PC-3 (cell line): ENCODE measurements around the gene CCDC192. TPM values are rescaled to one million over a fixed set of nuclear protein-coding genes. Genes with fewer than 3 reads are reported as not detected.
A peak's percentile ranks its signal among the peaks of the same experiment; 100 is the strongest.

Source experiments
- ATAC-seq: fragments of 200-7000 bp; cut with Tn5 transposase; 2 replicates; pipeline ENCODE4 v1.9.1; 2020; ENCODE audit warnings: mild to moderate bottlenecking, moderate library complexity
- BruUV-seq: library from RNA; stranded (reverse); fragments of 400-500 nt; replicated peaks from 2 replicates; lab custom pipeline; 2021; lab: Mats Ljungman, UMichigan
- CTCF ChIA-PET: fragments of 300-600 bp; sonication (Branson Sonifier 250); formaldehyde crosslinking; loops from one replicate; lab custom pipeline; 2022; ENCODE audit warnings: antibody characterized with exemption; lab: Charles Lee
- POLR2A ChIA-PET: fragments of 300-600 bp; sonication (Branson Sonifier 250); formaldehyde crosslinking; loops from one replicate; lab custom pipeline; 2022; ENCODE audit warnings: antibody characterized with exemption; ENCODE audit not compliant: unreplicated experiment; lab: Charles Lee
- DNase-seq: peaks from one replicate; pipeline ENCODE4 v3.0.0-alpha.2; 2015
- H2AFZ ChIP-seq: fragments of 300-600 bp; sonication (generic); 2 replicates; pipeline ENCODE4 v1.6.0; 2016; ENCODE audit warnings: antibody characterized with exemption, low read length
- H3F3A ChIP-seq: fragments of 300-600 bp; sonication (generic); one replicate; pipeline ENCODE4 v1.6.0; 2017; ENCODE audit warnings: antibody characterized with exemption, low read length, control low read depth, mild to moderate bottlenecking; ENCODE audit not compliant: unreplicated experiment
- H3K27ac ChIP-seq: fragments of 300-600 bp; sonication (generic); 2 replicates; pipeline ENCODE4 v1.5.1; 2016; ENCODE audit warnings: mild to moderate bottlenecking, low read length
- H3K27me3 ChIP-seq: fragments of 300-600 bp; sonication (generic); 2 replicates; pipeline ENCODE4 v1.6.1; 2016; ENCODE audit warnings: low read length, mixed read lengths
- H3K36me3 ChIP-seq: fragments of 300-600 bp; sonication (generic); 2 replicates; pipeline ENCODE4 v1.6.1; 2016; ENCODE audit warnings: low read depth, mixed run types, low read length, mixed read lengths
- H3K4me1 ChIP-seq: fragments of 300-600 bp; sonication (generic); 2 replicates; pipeline ENCODE4 v1.5.1; 2016; ENCODE audit warnings: low read length; ENCODE audit not compliant: insufficient read depth
- H3K4me2 ChIP-seq: fragments of 300-600 bp; sonication (generic); 2 replicates; pipeline ENCODE4 v1.6.0; 2016; ENCODE audit warnings: low read length
- H3K4me3 ChIP-seq: fragments of 300-600 bp; sonication (generic); 2 replicates; pipeline ENCODE4 v1.5.1; 2016; ENCODE audit warnings: mild to moderate bottlenecking, low read length, mixed read lengths
- H3K79me2 ChIP-seq: fragments of 300-600 bp; sonication (generic); 2 replicates; pipeline ENCODE4 v1.6.1; 2017; ENCODE audit warnings: low read length, mixed read lengths
- H3K9ac ChIP-seq: fragments of 300-600 bp; sonication (generic); 2 replicates; pipeline ENCODE4 v1.6.0; 2016; ENCODE audit warnings: mild to moderate bottlenecking, low read length
- H3K9me2 ChIP-seq: fragments of 300-600 bp; sonication (generic); replicated peaks from 2 replicates; pipeline ENCODE4 v1.6.1; 2016; ENCODE audit warnings: mixed run types, low read length, mixed read lengths
- H3K9me3 ChIP-seq: fragments of 300-600 bp; sonication (generic); 2 replicates; pipeline ENCODE4 v1.6.1; 2016; ENCODE audit warnings: low read length, mixed read lengths
- H4K20me1 ChIP-seq: fragments of 300-600 bp; sonication (generic); 2 replicates; pipeline ENCODE4 v1.6.1; 2016; ENCODE audit warnings: low read length, mixed read lengths
- CTCF ChIP-seq: fragments of 300-600 bp; sonication (generic); conservative IDR thresholded peaks from 2 replicates; pipeline ENCODE4 v1.5.1; 2017; ENCODE audit warnings: antibody characterized with exemption, low read depth, mild to moderate bottlenecking, low read length
- EZH2 ChIP-seq: fragments of 300-600 bp; sonication (generic); IDR thresholded peaks from one replicate; pipeline ENCODE4 v1.6.1; 2017; ENCODE audit warnings: antibody characterized with exemption, mild to moderate bottlenecking, low read length; ENCODE audit not compliant: unreplicated experiment
- EZH2phosphoT487 ChIP-seq: fragments of 300-600 bp; sonication (generic); IDR thresholded peaks from 2 replicates; pipeline ENCODE4 v1.6.1; 2018; ENCODE audit warnings: mild to moderate bottlenecking, antibody characterized with exemption, low read length, borderline replicate concordance
- intact Hi-C: fragments of 100-400 bp; cut with micrococcal nuclease; formaldehyde crosslinking; loops from 2 replicates; pipeline ENCODE4 v1.9.0; 2023
- total RNA-seq: library from RNA; depleted of rRNA; stranded (reverse); fragments of >200 nt; gene quantifications from 2 replicates; pipeline ENCODE4 v1.2.3, GENCODE V29; 2014

The CCDC192 gene
- total RNA-seq, 1 experiment from 2014 or later, result not detected

DNA sequence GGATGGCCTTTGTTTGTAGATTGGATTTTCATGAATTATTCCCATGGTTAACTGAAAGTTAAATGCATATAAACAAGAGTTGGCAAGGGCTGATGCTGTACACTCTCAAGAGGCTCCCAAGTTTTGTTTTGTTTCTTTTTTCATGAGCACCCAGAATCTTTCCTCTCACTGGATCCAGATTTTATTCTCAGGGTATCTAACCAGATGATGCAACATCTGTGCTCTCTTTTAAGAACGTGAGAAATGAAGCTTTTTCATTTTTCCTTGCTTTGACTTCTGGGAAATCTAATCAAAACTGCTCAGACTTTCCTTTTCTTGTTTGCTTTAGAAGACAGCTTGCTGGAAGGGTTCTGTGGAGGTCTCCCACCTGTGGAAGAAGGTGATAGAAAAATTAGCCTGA, 237.7 kb downstream of the CCDC192 start:
- Histone ChIP-seq H3K9ac (peak overlapping the region; percentile 47; the same call in 1 of the 2 replicates), H3K79me2 (no peaks in the 10 kb centered on the region), H4K20me1 (no peaks in the 10 kb centered on the region), H3K9me2 (no peaks in the 10 kb centered on the region), H3K9me3 (no peaks in the 10 kb centered on the region), H3F3A (peaks cover 4% of the 10 kb centered on the region), H2AFZ (no peak overlapping the region), H3K27ac (peak overlapping the region; percentile 83), H3K36me3 (no peaks in the 10 kb centered on the region), H3K4me1 (peaks cover 52% of the 10 kb centered on the region), H3K4me2 (peak overlapping the region; percentile 66), H3K27me3 (no peaks in the 10 kb centered on the region), H3K4me3 (no peak overlapping the region)
- no TSS peak for BruUV-seq
- DNase-seq (no peak), ATAC-seq (no peak)
- POLR2A ChIA-PET, result no interaction called here
- intact Hi-C loops, result no loop called here
- TF ChIP-seq EZH2 (no peak), EZH2phosphoT487 (no peak), CTCF (no peak)
- CTCF ChIA-PET, result interaction anchor here (1.2 kb wide), 1 partner anchor 56 kb away, joined by 3 read pairs; no protein-coding TSS in a partner anchor

DNA sequence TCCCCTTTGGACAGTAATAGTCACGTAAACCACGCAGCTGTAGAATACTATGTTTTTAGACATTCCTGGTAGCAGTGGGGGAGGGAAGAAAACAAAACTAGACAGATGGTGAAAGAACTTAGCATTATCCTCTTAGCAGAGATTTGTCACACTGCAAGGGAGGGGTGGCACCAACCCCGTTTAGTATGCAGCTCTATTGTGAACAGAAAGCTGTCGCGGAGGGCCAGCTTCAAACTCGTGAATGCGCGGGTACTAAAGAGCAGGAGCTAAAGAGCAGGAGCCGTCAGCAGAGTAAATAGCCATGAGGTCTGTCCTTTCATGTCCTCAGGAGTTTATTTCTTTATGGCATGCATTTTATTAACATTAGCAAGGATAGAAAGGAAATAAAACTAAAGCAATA, 238.5 kb downstream of the CCDC192 start:
- peaks cover 44% of the 10 kb centered on the region for H3K4me1 ChIP-seq
- peak; percentile 78 for ATAC-seq
- no peaks in the 10 kb centered on the region for H3K36me3 ChIP-seq
- intact Hi-C loops, result loop anchor here (2.0 kb wide), 1 partner anchor 39 kb away; no protein-coding TSS in a partner anchor
- H3F3A ChIP-seq, result peaks cover 4% of the 10 kb centered on the region
- H3K79me2 ChIP-seq, result no peaks in the 10 kb centered on the region
- H3K27ac ChIP-seq, result peak overlapping the region; percentile 83
- H2AFZ ChIP-seq, result peak overlapping the region; percentile 56
- peak; percentile 58 for DNase-seq
- no peaks in the 10 kb centered on the region for H3K9me3 ChIP-seq
- ChIA-PET CTCF (interaction anchor here (0.6 to 1.2 kb wide), 4 partner anchors 15 to 140 kb away, joined by 3 to 5 read pairs (median 4); no protein-coding TSS in a partner anchor), POLR2A (interaction anchor here (0.5 to 1.0 kb wide), 4 partner anchors 26 to 228 kb away, joined by 3 read pairs; no protein-coding TSS in a partner anchor)
- peak overlapping the region; percentile 47 for H3K9ac ChIP-seq
- H4K20me1 ChIP-seq, result no peaks in the 10 kb centered on the region
- no TSS peak for BruUV-seq
- peak overlapping the region; percentile 66 for H3K4me2 ChIP-seq
- no peaks in the 10 kb centered on the region for H3K9me2 ChIP-seq
- TF ChIP-seq EZH2 (no peak), CTCF (no peak)
- peak overlapping the region; percentile 36 for H3K4me3 ChIP-seq
- no peaks in the 10 kb centered on the region for H3K27me3 ChIP-seq
